ENCODE results near the gene MOB3B. TPM values are rescaled to one million over a fixed set of nuclear protein-coding genes. Genes with fewer than 3 reads are reported as not detected.
"Not testable (repeated sequence)": the region's sequence is repeated elsewhere in the genome, so short reads cannot be mapped to it uniquely, and the experiment has no call there.

Gene MOB3B
- total RNA-seq, 1 experiment from 2014 or later: 2.6 TPM

GRCh38 chr9:27422279-27422834, 107.3 kb downstream of the MOB3B start:
- Histone ChIP-seq H2AFZ (ENCODE audit: low read length) (no peak overlapping the region), H3K9ac (ENCODE audit: low read length) (no peak overlapping the region), H3K27ac (ENCODE audit: low read length) (no peak overlapping the region), H3K9me3 (ENCODE audit: low read length) (no peaks in the 10 kb centered on the region), H3K27me3 (ENCODE audit: low read length) (no peaks in the 10 kb centered on the region), H3F3A (ENCODE audit: low read length, unreplicated experiment) (no peaks in the 10 kb centered on the region), H3K9me2 (replicated peaks; ENCODE audit: low read length) (no peaks in the 10 kb centered on the region), H3K36me3 (ENCODE audit: low read depth, low read length) (no peaks in the 10 kb centered on the region), H3K4me2 (ENCODE audit: low read length) (no peak overlapping the region), H3K4me1 (ENCODE audit: insufficient read depth, low read length) (peaks cover 21% of the 10 kb centered on the region), H3K4me3 (ENCODE audit: low read length) (no peak overlapping the region), H3K79me2 (ENCODE audit: low read length) (no peaks in the 10 kb centered on the region), H4K20me1 (ENCODE audit: low read length) (no peaks in the 10 kb centered on the region)
- ChIA-PET POLR2A (ENCODE audit: unreplicated experiment) (no interaction called here), CTCF (no interaction called here)
- intact Hi-C loops (cut with micrococcal nuclease): no loop called here
- no TSS peak for BruUV-seq (replicated peaks)
- TF ChIP-seq EZH2phosphoT487 (IDR thresholded peaks at IDR 0.05; ENCODE audit: borderline replicate concordance, low read length): no peak
- no peak for TF ChIP-seq CTCF (conservative IDR thresholded peaks at IDR 0.05; ENCODE audit: low read depth, low read length)
- no peak for TF ChIP-seq EZH2 (IDR thresholded peaks at IDR 0.05; ENCODE audit: low read length, unreplicated experiment)
- DNase-seq (no peak), ATAC-seq (no peak)

GRCh38 chr9:27421577-27421976, 108.0 kb downstream of the MOB3B start:
- no peak overlapping the region for H3K9ac ChIP-seq (ENCODE audit: low read length)
- H3K9me2 ChIP-seq (replicated peaks; ENCODE audit: low read length): no peaks in the 10 kb centered on the region
- H3K36me3 ChIP-seq (ENCODE audit: low read depth, low read length): no peaks in the 10 kb centered on the region
- no peaks in the 10 kb centered on the region for H4K20me1 ChIP-seq (ENCODE audit: low read length)
- no peaks in the 10 kb centered on the region for H3K79me2 ChIP-seq (ENCODE audit: low read length)
- CTCF ChIA-PET: no interaction called here
- H3K9me3 ChIP-seq (ENCODE audit: low read length): no peaks in the 10 kb centered on the region
- no peak for ATAC-seq
- no peak overlapping the region for H3K4me2 ChIP-seq (ENCODE audit: low read length)
- H3K4me3 ChIP-seq (ENCODE audit: low read length): no peak overlapping the region
- no peak overlapping the region for H3K27ac ChIP-seq (ENCODE audit: low read length)
- POLR2A ChIA-PET (ENCODE audit: unreplicated experiment): interaction anchor here (0.6 kb wide), 1 partner anchor 40 kb away, joined by 4 read pairs; no protein-coding TSS in a partner anchor
- DNase-seq: no peak
- intact Hi-C loops (cut with micrococcal nuclease): no loop called here
- peaks cover 13% of the 10 kb centered on the region for H3K4me1 ChIP-seq (ENCODE audit: insufficient read depth, low read length)
- no peak overlapping the region for H2AFZ ChIP-seq (ENCODE audit: low read length)
- TF ChIP-seq EZH2 (IDR thresholded peaks at IDR 0.05; ENCODE audit: low read length, unreplicated experiment) (no peak), CTCF (conservative IDR thresholded peaks at IDR 0.05; ENCODE audit: low read depth, low read length) (no peak), EZH2phosphoT487 (IDR thresholded peaks at IDR 0.05; ENCODE audit: borderline replicate concordance, low read length) (no peak)
- no peaks in the 10 kb centered on the region for H3K27me3 ChIP-seq (ENCODE audit: low read length)
- H3F3A ChIP-seq (ENCODE audit: low read length, unreplicated experiment): no peaks in the 10 kb centered on the region
- BruUV-seq (replicated peaks): no TSS peak

GRCh38 chr9:27419558-27419957, 110.1 kb downstream of the MOB3B start:
- CTCF ChIA-PET: interaction anchor here (0.6 kb wide), 1 partner anchor 41 kb away, joined by 3 read pairs; no protein-coding TSS in a partner anchor
- DNase-seq: peak; percentile 48

More at GRCh38 chr9:27419558-27419957, 110.1 kb downstream of the MOB3B start:
- H2AFZ ChIP-seq (ENCODE audit: low read length); H3K4me2 ChIP-seq (ENCODE audit: low read length); BruUV-seq (replicated peaks); H3F3A ChIP-seq (ENCODE audit: low read length, unreplicated experiment); H3K9me2 ChIP-seq (replicated peaks; ENCODE audit: low read length); H3K79me2 ChIP-seq (ENCODE audit: low read length); H3K9me3 ChIP-seq (ENCODE audit: low read length); H3K4me3 ChIP-seq (ENCODE audit: low read length); H3K9ac ChIP-seq (ENCODE audit: low read length); H3K4me1 ChIP-seq (ENCODE audit: insufficient read depth, low read length); H3K27me3 ChIP-seq (ENCODE audit: low read length); intact Hi-C loops (cut with micrococcal nuclease); H3K36me3 ChIP-seq (ENCODE audit: low read depth, low read length); POLR2A ChIA-PET (ENCODE audit: unreplicated experiment); ATAC-seq; H4K20me1 ChIP-seq (ENCODE audit: low read length): not testable (repeated sequence)
- peak overlapping the region; percentile 68 for H3K27ac ChIP-seq (ENCODE audit: low read length)

Measured in PC-3 (cell line).